GM23338 (cell line): ENCODE measurements around the gene NEDD4. TPM values are rescaled to one million over a fixed set of nuclear protein-coding genes. Genes with fewer than 3 reads are reported as not detected.

Experiments used
- ATAC-seq: fragments of 200-7000 bp; cut with Tn5 transposase; 3 replicates; pipeline ENCODE4 v1.9.1; 2020
- DNase-seq: peaks from one replicate; pipeline ENCODE4 v3.0.0-alpha.2; 2015; ENCODE audit warnings: low spot score
- H2AFZ ChIP-seq: fragments of 200-600 bp; sonication (generic); 2 replicates; pipeline ENCODE4 v1.8.0; 2016; ENCODE audit warnings: antibody characterized with exemption, mild to moderate bottlenecking, moderate library complexity
- H3F3A ChIP-seq: fragments of 200-600 bp; sonication (generic); replicated peaks from 2 replicates; pipeline ENCODE4 v1.8.0; 2017; ENCODE audit warnings: antibody characterized with exemption, mixed run types, low read depth
- H3K27ac ChIP-seq: fragments of 200-600 bp; sonication (generic); 2 replicates; pipeline ENCODE4 v1.6.1; 2016; ENCODE audit warnings: low read depth
- H3K27me3 ChIP-seq: fragments of 200-600 bp; sonication (generic); 2 replicates; pipeline ENCODE4 v1.8.0; 2016; ENCODE audit warnings: mild to moderate bottlenecking, mixed run types, moderate library complexity; ENCODE audit not compliant: insufficient read depth
- H3K36me3 ChIP-seq: fragments of 200-600 bp; sonication (generic); 2 replicates; pipeline ENCODE4 v1.8.0; 2016; ENCODE audit warnings: mild to moderate bottlenecking; ENCODE audit not compliant: insufficient read depth
- H3K4me1 ChIP-seq: fragments of 200-600 bp; sonication (generic); 2 replicates; pipeline ENCODE4 v1.8.0; 2016; ENCODE audit warnings: mild to moderate bottlenecking, moderate library complexity; ENCODE audit not compliant: insufficient read depth
- H3K4me2 ChIP-seq: fragments of 200-600 bp; sonication (generic); 2 replicates; pipeline ENCODE4 v1.7.1; 2017; ENCODE audit warnings: mixed run types
- H3K4me3 ChIP-seq: fragments of 200-600 bp; sonication (generic); 2 replicates; pipeline ENCODE4 v1.6.1; 2016; ENCODE audit warnings: mixed run types
- H3K79me2 ChIP-seq: fragments of 200-600 bp; sonication (generic); replicated peaks from 2 replicates; pipeline ENCODE4 v1.8.0; 2017; ENCODE audit warnings: mild to moderate bottlenecking; ENCODE audit not compliant: insufficient read depth
- H3K9me2 ChIP-seq: fragments of 200-600 bp; sonication (generic); 2 replicates; pipeline ENCODE4 v1.8.0; 2017; ENCODE audit not compliant: insufficient read depth
- H4K20me1 ChIP-seq: fragments of 200-600 bp; sonication (generic); replicated peaks from 2 replicates; pipeline ENCODE4 v1.8.0; 2017; ENCODE audit warnings: mild to moderate bottlenecking; ENCODE audit not compliant: insufficient read depth
- H3K27ac Mint-ChIP-seq: 2 replicates; pipeline ENCODE4 v1.8.0; 2020; ENCODE audit warnings: inconsistent platforms, mild to moderate bottlenecking, moderate library complexity, mixed read lengths
- H3K27me3 Mint-ChIP-seq: 3 replicates; pipeline ENCODE4 v1.8.0; 2022; ENCODE audit warnings: low read depth, mild to moderate bottlenecking, moderate library complexity, mixed read lengths, inconsistent platforms; ENCODE audit not compliant: insufficient read depth, poor library complexity
- H3K36me3 Mint-ChIP-seq: 3 replicates; pipeline ENCODE4 v1.8.0; 2021; ENCODE audit warnings: low read depth, mild to moderate bottlenecking, inconsistent platforms, moderate library complexity, mixed read lengths
- H3K4me1 Mint-ChIP-seq: 3 replicates; pipeline ENCODE4 v1.8.0; 2020; ENCODE audit warnings: mild to moderate bottlenecking, inconsistent platforms, mixed read lengths
- H3K4me3 Mint-ChIP-seq: 3 replicates; pipeline ENCODE4 v1.8.0; 2021; ENCODE audit warnings: moderate library complexity, mild to moderate bottlenecking, inconsistent platforms, mixed read lengths
- H3K9me3 Mint-ChIP-seq: 3 replicates; pipeline ENCODE4 v1.8.0; 2020; ENCODE audit warnings: moderate library complexity, mild to moderate bottlenecking, inconsistent platforms, mixed read lengths
- CTCF ChIP-seq, 2 experiments: fragments of 200-600 bp in 1 of 2; sonication (generic) in 1 of 2; conservative IDR thresholded peaks; 2 replicates each; pipeline versions ENCODE4 v1.5.1 to v1.6.1; 2016 to 2017; ENCODE audit warnings: antibody characterized with exemption in 2 of 2, low read depth in 2 of 2, mild to moderate bottlenecking in 2 of 2, moderate library complexity in 1 of 2
- ETS1 ChIP-seq: IDR thresholded peaks from 2 replicates; pipeline ENCODE4 v1.6.1; 2016; ENCODE audit warnings: antibody characterized with exemption
- EZH2 ChIP-seq: fragments of 200-600 bp; sonication (generic); IDR thresholded peaks from one replicate; pipeline ENCODE4 v1.8.0; 2017; ENCODE audit warnings: antibody characterized with exemption, mild to moderate bottlenecking, low read depth; ENCODE audit not compliant: unreplicated experiment
- EZH2phosphoT487 ChIP-seq: fragments of 200-600 bp; sonication (generic); IDR thresholded peaks from one replicate; pipeline ENCODE4 v1.8.1; 2018; ENCODE audit warnings: antibody characterized with exemption; ENCODE audit not compliant: unreplicated experiment
- JUNB ChIP-seq: IDR thresholded peaks from one replicate; pipeline ENCODE4 v1.6.1; 2016; ENCODE audit warnings: antibody characterized with exemption; ENCODE audit not compliant: unreplicated experiment
- NANOG ChIP-seq: IDR thresholded peaks from 2 replicates; pipeline ENCODE4 v1.6.1; 2016; ENCODE audit warnings: antibody characterized with exemption, borderline replicate concordance
- POLR2AphosphoS5 ChIP-seq: IDR thresholded peaks from 2 replicates; pipeline ENCODE4 v1.6.1; 2016; ENCODE audit warnings: antibody characterized with exemption, low read depth
- REST ChIP-seq: IDR thresholded peaks from one replicate; pipeline ENCODE4 v1.6.1; 2018; ENCODE audit warnings: antibody characterized with exemption; ENCODE audit not compliant: unreplicated experiment
- long read RNA-seq: library from polyadenylated mRNA; unstranded; transcript quantifications from one replicate; pipeline ENCODE4 v2.0.0, GENCODE V29; 2020; ENCODE audit not compliant: unreplicated experiment
- polyA plus RNA-seq: library from polyadenylated mRNA; unstranded; fragments of >200 nt; fragmentation: Nextera tagmentation; extraction: Ambion mirVana; gene quantifications from 2 replicates; pipeline ENCODE4 v1.2.1, GENCODE V29; 2016
- total RNA-seq: library from RNA; depleted of rRNA; stranded (reverse); fragments of >200 nt; shearing (Covaris generic); gene quantifications from 2 replicates; pipeline ENCODE4 v1.2.3, GENCODE V29; 2014; rRNA removed

The NEDD4 gene
- total RNA-seq (6.6 and 7.2 TPM in 2 replicates), polyA plus RNA-seq (2.1 and 2.5 TPM in 2 replicates)
- long read RNA-seq, partial matches to known transcripts, result 1 of 2 reads
- long read RNA-seq, other reads (novel, unspliced or antisense), result 1 of 2 reads

- Mint-ChIP-seq H3K27ac (no peak within 1 kb of the TSS), H3K36me3 (0 out of 3 replicates have a peak, but pooled peaks cover 2% of the 10 kb centered on the region), H3K27me3 (peaks cover 14% of the 10 kb centered on the region), H3K9me3 (no peaks in the 10 kb centered on the region), H3K4me3 (peak within 1 kb of the TSS; percentile 84), H3K4me1 (peaks cover 20% of the 10 kb centered on the region)
- Histone ChIP-seq H3K9me2 (no peaks in the 10 kb centered on the region), H3K27me3 (peaks cover 29% of the 10 kb centered on the region), H3K79me2 (no peaks in the 10 kb centered on the region), H3K4me2 (peak within 1 kb of the TSS; percentile 91), H3F3A (peaks cover 7% of the 10 kb centered on the region; the same call in 1 of the 2 replicates), H3K4me3 (peak within 1 kb of the TSS; percentile 85), H2AFZ (peak within 1 kb of the TSS; percentile 100), H3K27ac (no peak within 1 kb of the TSS), H4K20me1 (no peaks in the 10 kb centered on the region; the same call in 1 of the 2 replicates), H3K4me1 (peaks cover 14% of the 10 kb centered on the region), H3K36me3 (no peaks in the 10 kb centered on the region)
- TF ChIP-seq CTCF (conservative IDR thresholded peaks at IDR 0.05; ENCODE audit: low read depth in 2 of 2) (peak; percentile 9 to 42; a peak in 2 of 4 replicates), EZH2phosphoT487 (no peak), POLR2AphosphoS5 (peak; percentile 52), REST (no peak)
- peak; percentile 85 for ATAC-seq
- DNase-seq, result peak; percentile 91
Measured at GRCh38 chr15:55993111-55993803, at the start of gene NEDD4. TSS of gene NEDD4 (minus strand) at chr15:55993612. CDS start at chr15:55993555, 57 bp downstream.

- no peak overlapping the region for H2AFZ ChIP-seq
- Mint-ChIP-seq H3K4me1 (peaks cover 14% of the 10 kb centered on the region), H3K4me3 (no peak overlapping the region), H3K27ac (no peak overlapping the region), H3K27me3 (no peaks in the 10 kb centered on the region), H3K9me3 (no peaks in the 10 kb centered on the region), H3K36me3 (no peaks in the 10 kb centered on the region)
- no peaks in the 10 kb centered on the region for H4K20me1 ChIP-seq
- no peaks in the 10 kb centered on the region for H3K36me3 ChIP-seq
- no peak overlapping the region for H3K4me2 ChIP-seq
- no peaks in the 10 kb centered on the region for H3F3A ChIP-seq
- peaks cover 10% of the 10 kb centered on the region; the same call in 1 of the 2 replicates for H3K9me2 ChIP-seq
- ATAC-seq (no peak), DNase-seq (no peak)
- H3K27me3 ChIP-seq, result no peaks in the 10 kb centered on the region
- H3K27ac ChIP-seq, result no peak overlapping the region
- 0 out of 2 replicates have a peak, but pooled peaks cover 5% of the 10 kb centered on the region for H3K4me1 ChIP-seq
- H3K4me3 ChIP-seq, result no peak overlapping the region
- no peaks in the 10 kb centered on the region for H3K79me2 ChIP-seq
- TF ChIP-seq NANOG, result no peak
- no peak for TF ChIP-seq EZH2
- TF ChIP-seq JUNB, result no peak
- TF ChIP-seq REST, result no peak
- TF ChIP-seq ETS1, result no peak
Measured at GRCh38 chr15:56042498-56042897, 49.1 kb upstream of the NEDD4 start.
